DOHH2 (cell line): ENCODE results near the gene GLOD5.

Experiments used
- H3F3A ChIP-seq: fragments of 200-600 bp; sonication (generic), shearing (Covaris generic); 2 replicates; pipeline ENCODE4 v1.6.0; 2016; ENCODE audit warnings: antibody characterized with exemption, mild to moderate bottlenecking; ENCODE audit not compliant: control insufficient read depth, insufficient read depth
- H3K27ac ChIP-seq: fragments of 200-600 bp; sonication (generic); 2 replicates; pipeline ENCODE4 v1.5.1; 2014; ENCODE audit warnings: low read depth, mild to moderate bottlenecking, low read length, moderate library complexity
- H3K27me3 ChIP-seq: fragments of 200-600 bp; sonication (generic); 2 replicates; pipeline ENCODE4 v1.6.1; 2014; ENCODE audit warnings: mild to moderate bottlenecking, low read length, mixed read lengths; ENCODE audit not compliant: control insufficient read depth
- H3K36me3 ChIP-seq: fragments of 200-600 bp; sonication (generic); 2 replicates; pipeline ENCODE4 v1.6.1; 2014; ENCODE audit warnings: mild to moderate bottlenecking, low read length, moderate library complexity, mixed read lengths; ENCODE audit not compliant: control insufficient read depth
- H3K4me1 ChIP-seq: fragments of 200-600 bp; sonication (generic); 2 replicates; pipeline ENCODE4 v1.6.1; 2014; ENCODE audit warnings: mild to moderate bottlenecking, low read length, mixed read lengths; ENCODE audit not compliant: control insufficient read depth
- H3K4me2 ChIP-seq: fragments of 200-600 bp; sonication (generic); 2 replicates; pipeline ENCODE4 v1.6.0; 2014; ENCODE audit warnings: mild to moderate bottlenecking, low read length, moderate library complexity
- H3K4me3 ChIP-seq: fragments of 200-600 bp; sonication (generic); 2 replicates; pipeline ENCODE4 v1.5.1; 2014; ENCODE audit warnings: mild to moderate bottlenecking, low read length, mixed read lengths
- H3K79me2 ChIP-seq: fragments of 200-600 bp; sonication (generic); 2 replicates; pipeline ENCODE4 v1.6.1; 2014; ENCODE audit warnings: mild to moderate bottlenecking, low read length, mixed read lengths; ENCODE audit not compliant: control insufficient read depth
- H3K9me2 ChIP-seq: fragments of 200-600 bp; sonication (generic); replicated peaks from 2 replicates; pipeline ENCODE4 v1.6.1; 2014; ENCODE audit warnings: mild to moderate bottlenecking, low read length, mixed read lengths; ENCODE audit not compliant: control insufficient read depth
- H3K9me3 ChIP-seq: fragments of 200-600 bp; sonication (generic); 2 replicates; pipeline ENCODE4 v1.6.1; 2014; ENCODE audit warnings: antibody characterized with exemption, low read length, mixed read lengths; ENCODE audit not compliant: control insufficient read depth, insufficient read depth
- H4K20me1 ChIP-seq: fragments of 200-600 bp; sonication (generic); 2 replicates; pipeline ENCODE4 v1.6.0; 2014; ENCODE audit warnings: low read depth, mild to moderate bottlenecking, antibody characterized with exemption, low read length, moderate library complexity; ENCODE audit not compliant: control insufficient read depth, insufficient read depth
- EZH2phosphoT487 ChIP-seq: fragments of 200-600 bp; sonication (generic); IDR thresholded peaks from 2 replicates; pipeline ENCODE4 v1.6.1; 2017; ENCODE audit warnings: borderline replicate concordance, mild to moderate bottlenecking, antibody characterized with exemption, low read length, moderate library complexity, mixed read lengths
- TF ChIP-seq, protein P1 (sequence below): fragments of 200-600 bp; sonication (generic); IDR thresholded peaks from one replicate; pipeline ENCODE4 v1.5.1; 2014; ENCODE audit warnings: antibody characterized with exemption, mild to moderate bottlenecking, low read depth, low read length; ENCODE audit not compliant: poor library complexity, severe bottlenecking

The GLOD5 gene

DNA sequence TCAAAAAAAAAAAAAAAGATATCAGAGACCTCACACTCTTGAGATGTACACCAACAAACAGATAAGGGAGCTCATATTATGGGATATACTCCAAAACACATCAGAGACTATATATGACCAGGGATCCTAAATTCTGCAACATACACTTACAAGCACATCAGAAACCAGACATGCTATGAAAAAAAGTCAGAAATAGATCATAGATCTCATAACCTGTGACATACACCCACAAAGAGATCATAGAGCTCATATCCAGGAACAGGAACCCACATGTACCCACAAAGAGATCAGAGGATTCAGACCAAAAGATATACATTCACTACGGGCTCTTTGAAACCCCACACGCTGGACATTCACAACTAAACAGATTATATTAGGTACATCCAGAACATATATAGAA lies 35.0 kb upstream of the GLOD5 start:
- TF ChIP-seq, protein P1, sequence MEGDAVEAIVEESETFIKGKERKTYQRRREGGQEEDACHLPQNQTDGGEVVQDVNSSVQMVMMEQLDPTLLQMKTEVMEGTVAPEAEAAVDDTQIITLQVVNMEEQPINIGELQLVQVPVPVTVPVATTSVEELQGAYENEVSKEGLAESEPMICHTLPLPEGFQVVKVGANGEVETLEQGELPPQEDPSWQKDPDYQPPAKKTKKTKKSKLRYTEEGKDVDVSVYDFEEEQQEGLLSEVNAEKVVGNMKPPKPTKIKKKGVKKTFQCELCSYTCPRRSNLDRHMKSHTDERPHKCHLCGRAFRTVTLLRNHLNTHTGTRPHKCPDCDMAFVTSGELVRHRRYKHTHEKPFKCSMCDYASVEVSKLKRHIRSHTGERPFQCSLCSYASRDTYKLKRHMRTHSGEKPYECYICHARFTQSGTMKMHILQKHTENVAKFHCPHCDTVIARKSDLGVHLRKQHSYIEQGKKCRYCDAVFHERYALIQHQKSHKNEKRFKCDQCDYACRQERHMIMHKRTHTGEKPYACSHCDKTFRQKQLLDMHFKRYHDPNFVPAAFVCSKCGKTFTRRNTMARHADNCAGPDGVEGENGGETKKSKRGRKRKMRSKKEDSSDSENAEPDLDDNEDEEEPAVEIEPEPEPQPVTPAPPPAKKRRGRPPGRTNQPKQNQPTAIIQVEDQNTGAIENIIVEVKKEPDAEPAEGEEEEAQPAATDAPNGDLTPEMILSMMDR = no peak
- no peak for TF ChIP-seq EZH2phosphoT487

DNA sequence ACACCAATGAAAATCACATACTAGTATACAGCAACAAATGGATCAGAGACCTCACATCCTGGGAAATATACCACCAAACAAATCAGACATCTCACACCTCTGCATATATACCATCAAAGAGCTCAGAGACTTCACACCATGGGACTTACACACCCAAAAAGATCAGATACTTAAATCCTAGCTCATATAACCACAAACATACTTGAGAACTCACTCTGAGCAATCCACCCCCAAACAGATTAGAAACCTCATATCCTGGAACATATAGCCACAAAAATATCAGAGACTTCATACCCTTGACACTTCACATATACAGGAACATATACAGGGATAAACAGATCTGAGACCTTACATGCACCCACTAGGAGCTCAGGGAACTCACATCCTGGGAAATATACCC lies 32.9 kb upstream of the GLOD5 start:
- H3K4me1 ChIP-seq = no peaks in the 10 kb centered on the region
- H4K20me1 ChIP-seq = no peaks in the 10 kb centered on the region
- H3K4me3 ChIP-seq = no peak overlapping the region
- no peaks in the 10 kb centered on the region for H3K36me3 ChIP-seq
- no peak for TF ChIP-seq EZH2phosphoT487
- TF ChIP-seq, protein P1 = no peak
- no peaks in the 10 kb centered on the region for H3F3A ChIP-seq
- H3K9me2 ChIP-seq = no peaks in the 10 kb centered on the region
- H3K27ac ChIP-seq = no peak overlapping the region
- H3K27me3 ChIP-seq = no peaks in the 10 kb centered on the region
- H3K79me2 ChIP-seq = no peaks in the 10 kb centered on the region
- H3K4me2 ChIP-seq = no peak overlapping the region
- H3K9me3 ChIP-seq = no peaks in the 10 kb centered on the region

More for the DNA sequence above, 35.0 kb upstream of the GLOD5 start:
- Histone ChIP-seq H4K20me1 (no peaks in the 10 kb centered on the region), H3K4me2 (no peak overlapping the region), H3K9me3 (no peaks in the 10 kb centered on the region), H3K27me3 (no peaks in the 10 kb centered on the region), H3K4me1 (no peaks in the 10 kb centered on the region), H3F3A (no peaks in the 10 kb centered on the region), H3K9me2 (no peaks in the 10 kb centered on the region), H3K36me3 (no peaks in the 10 kb centered on the region), H3K27ac (no peak overlapping the region), H3K4me3 (no peak overlapping the region), H3K79me2 (no peaks in the 10 kb centered on the region)

DNA sequence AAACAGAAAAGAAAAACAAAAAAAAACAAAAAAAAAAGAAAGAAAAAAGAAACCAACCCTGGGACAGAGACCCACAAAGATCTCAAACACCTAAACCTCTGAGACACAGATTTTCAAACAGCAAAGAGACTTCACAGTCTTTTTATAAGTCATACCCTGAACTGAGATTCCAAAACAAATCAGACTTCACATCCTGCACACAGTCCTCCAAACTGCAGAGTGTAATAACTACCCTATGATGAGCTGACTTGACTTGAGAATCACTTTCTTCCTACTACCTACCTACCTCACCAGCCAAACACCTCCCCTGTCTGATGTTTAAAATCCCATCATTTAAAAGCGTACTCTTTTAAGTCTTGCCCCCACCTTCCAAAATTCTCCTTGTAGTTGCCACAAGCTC lies 25.2 kb upstream of the GLOD5 start:
- peak overlapping the region; percentile 88 for H3K4me3 ChIP-seq
- no peaks in the 10 kb centered on the region for H3K9me2 ChIP-seq
- no peaks in the 10 kb centered on the region for H4K20me1 ChIP-seq
- H3K4me1 ChIP-seq = peaks cover 18% of the 10 kb centered on the region
- H3K27me3 ChIP-seq = no peaks in the 10 kb centered on the region
- no peak for TF ChIP-seq EZH2phosphoT487
- TF ChIP-seq, protein P1 = no peak
- H3K79me2 ChIP-seq = peaks cover 5% of the 10 kb centered on the region
- no peak overlapping the region for H3K27ac ChIP-seq
- H3K36me3 ChIP-seq = no peaks in the 10 kb centered on the region
- no peaks in the 10 kb centered on the region for H3F3A ChIP-seq
- peak overlapping the region; percentile 80 for H3K4me2 ChIP-seq
- H3K9me3 ChIP-seq = no peaks in the 10 kb centered on the region

DNA sequence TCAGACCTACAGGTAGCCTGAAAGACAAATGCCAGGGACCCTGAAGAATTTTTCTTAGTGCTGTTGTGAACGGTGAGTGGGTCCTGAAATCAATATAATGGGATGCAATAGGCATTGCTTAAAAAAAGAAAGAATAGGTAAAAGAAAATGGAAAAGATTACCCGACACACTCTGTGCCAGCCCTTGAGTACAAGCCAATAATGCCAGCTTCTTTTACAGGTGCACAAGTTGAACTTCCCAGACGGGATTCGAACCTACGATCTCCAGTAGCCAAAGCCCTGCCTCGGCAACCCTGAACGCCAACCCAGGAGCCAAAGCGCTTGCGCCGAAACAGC lies 24.7 kb upstream of the GLOD5 start:
- Histone ChIP-seq H3K27me3 (no peaks in the 10 kb centered on the region), H3K9me2 (no peaks in the 10 kb centered on the region), H3K4me3 (peak overlapping the region; percentile 88), H3K27ac (no peak overlapping the region), H3K9me3 (no peaks in the 10 kb centered on the region), H3K4me2 (peak overlapping the region; percentile 80), H3K36me3 (no peaks in the 10 kb centered on the region), H4K20me1 (no peaks in the 10 kb centered on the region), H3F3A (no peaks in the 10 kb centered on the region), H3K4me1 (peaks cover 18% of the 10 kb centered on the region), H3K79me2 (peaks cover 5% of the 10 kb centered on the region)
- TF ChIP-seq EZH2phosphoT487 = no peak
- TF ChIP-seq, protein P1 = no peak
